K562 (cell line): ENCODE results near the gene CCDC174. TPM values are rescaled to one million over a fixed set of nuclear protein-coding genes. Genes with fewer than 3 reads are reported as not detected.

ENCODE experiments used
- ATAC-seq: fragments of 200-7000 bp; cut with Tn5 transposase; 3 replicates; pipeline ENCODE4 v1.9.1; 2020; ENCODE audit warnings: moderate library complexity
- BruUV-seq: library from RNA; stranded (reverse); fragments of 400-500 nt; replicated peaks from 2 replicates; lab custom pipeline; 2021; lab: Mats Ljungman, UMichigan
- CTCF ChIA-PET: fragments of 300-600 bp; formaldehyde crosslinking; extraction: SDS; loops from one replicate; lab custom pipeline; 2021; ENCODE audit warnings: low intra/inter-chr PET ratio; lab: Yijun Ruan, JAX
- POLR2A ChIA-PET: fragments of 300-600, 350-650 bp; sonication (Branson Sonifier 250); formaldehyde crosslinking; extraction: SDS; loops from one replicate; lab custom pipeline; 2021; ENCODE audit warnings: antibody characterized with exemption, inconsistent platforms; lab: Yijun Ruan, JAX
- DNase-seq, 4 experiments: peaks; one replicate each; pipeline versions ENCODE4 v3.0.0 to v3.0.0-alpha.2; 2011 to 2018; ENCODE audit warnings: low spot score in 3 of 4, mixed read lengths in 3 of 4; ENCODE audit errors: extremely low read depth in 1 of 4
- FAIRE-seq: peaks from 2 replicates; lab custom pipeline; 2011; peaks lifted over from hg19 to GRCh38; lab: Jason Lieb, UNC
- H2AFZ ChIP-seq: 2 replicates; pipeline ENCODE4 v1.6.0; 2011; ENCODE audit warnings: low read depth, low read length, control low read depth, inconsistent platforms
- H3K27ac ChIP-seq: fragments of 200-600 bp; 3 replicates; pipeline ENCODE4 v1.8.0; 2011; ENCODE audit warnings: low read depth, mild to moderate bottlenecking, control low read depth, inconsistent platforms, low read length, moderate library complexity, mixed read lengths; ENCODE audit errors: extremely low read depth
- H3K27me3 ChIP-seq, 2 experiments: fragments of 300-600 bp in 1 of 2; 2 replicates in 1 of 2; 3 replicates in 1 of 2; pipeline versions ENCODE4 v1.6.0 to v1.8.0; 2011; ENCODE audit warnings: inconsistent platforms in 2 of 2, low read length in 2 of 2, mild to moderate bottlenecking in 1 of 2, mixed read lengths in 1 of 2, moderate library complexity in 1 of 2; ENCODE audit not compliant: control insufficient read depth in 2 of 2, insufficient read depth in 2 of 2
- H3K36me3 ChIP-seq: fragments of 300-600 bp; 3 replicates; pipeline ENCODE4 v1.8.0; 2011; ENCODE audit warnings: mild to moderate bottlenecking, low read length, inconsistent platforms; ENCODE audit not compliant: control insufficient read depth, insufficient read depth
- H3K4me1 ChIP-seq, 2 experiments: fragments of 200-600 bp in 1 of 2; replicated peaks in 1 of 2; 2 replicates in 1 of 2; 3 replicates in 1 of 2; pipeline versions ENCODE4 v1.5.1 to v1.8.0; 2011; ENCODE audit warnings: inconsistent platforms in 2 of 2, low read length in 2 of 2, mild to moderate bottlenecking in 1 of 2, mixed read lengths in 1 of 2, moderate library complexity in 1 of 2; ENCODE audit not compliant: control insufficient read depth in 2 of 2, insufficient read depth in 2 of 2
- H3K4me2 ChIP-seq: 2 replicates; pipeline ENCODE4 v1.6.1; 2011; ENCODE audit warnings: low read length, control low read depth, inconsistent platforms, mixed read lengths; ENCODE audit not compliant: insufficient read depth
- H3K4me3 ChIP-seq: fragments of 200-600 bp; sonication (generic), shearing (Covaris generic); 2 replicates; pipeline ENCODE4 v1.5.1; 2016; ENCODE audit warnings: control low read depth, inconsistent platforms
- H3K79me2 ChIP-seq: fragments of 200-600 bp; 3 replicates; pipeline ENCODE4 v1.8.0; 2011; ENCODE audit warnings: low read length, inconsistent platforms; ENCODE audit not compliant: control insufficient read depth, insufficient read depth
- H3K9ac ChIP-seq, 2 experiments: 2 replicates each; pipeline versions ENCODE4 v1.6.0 to v1.6.1; 2011; ENCODE audit warnings: low read depth in 2 of 2, low read length in 2 of 2, control low read depth in 1 of 2, inconsistent platforms in 1 of 2, mild to moderate bottlenecking in 1 of 2, mixed read lengths in 1 of 2; ENCODE audit not compliant: insufficient read depth in 1 of 2
- H3K9me1 ChIP-seq: one replicate; pipeline ENCODE4 v1.6.0; 2011; ENCODE audit warnings: inconsistent platforms, mild to moderate bottlenecking, low read length, moderate library complexity; ENCODE audit not compliant: control insufficient read depth, insufficient read depth
- H3K9me3 ChIP-seq: replicated peaks from 2 replicates; pipeline ENCODE4 v1.5.1; 2011; ENCODE audit warnings: low read depth, low read length, inconsistent platforms; ENCODE audit not compliant: control insufficient read depth, insufficient read depth
- H4K20me1 ChIP-seq: replicated peaks from 2 replicates; pipeline ENCODE4 v1.6.1; 2011; ENCODE audit warnings: low read length, inconsistent platforms, mixed read lengths; ENCODE audit not compliant: control insufficient read depth, insufficient read depth
- HNRNPUL1 ChIP-seq: fragments of 200-400 bp; formaldehyde crosslinking; IDR thresholded peaks from 2 replicates; pipeline ENCODE4 v1.6.1; 2017; ENCODE audit warnings: low read length
- MAFG ChIP-seq: fragments of 450-650 bp; conservative IDR thresholded peaks from 2 replicates; pipeline ENCODE4 v1.6.1; 2016; ENCODE audit warnings: missing genetic modification characterization, missing compliant biosample characterization
- NR2C2 ChIP-seq, 2 experiments: fragments of 200-800 bp in 1 of 2; sonication (Bioruptor generic) in 1 of 2; sonication (generic) in 1 of 2; formaldehyde crosslinking in 1 of 2; IDR thresholded peaks; 2 replicates each; pipeline versions ENCODE4 v1.6.1 to v1.8.0; 2016 to 2022; ENCODE audit warnings: mild to moderate bottlenecking in 1 of 2, missing compliant biosample characterization in 1 of 2, missing genetic modification characterization in 1 of 2, missing genetic modification reagents in 1 of 2
- PYGO2 ChIP-seq: fragments of 450-650 bp; IDR thresholded peaks from 2 replicates; pipeline ENCODE4 v1.6.1; 2016; ENCODE audit warnings: mild to moderate bottlenecking, missing genetic modification characterization, moderate library complexity, missing compliant biosample characterization
- RFX7 ChIP-seq: fragments of 250-450 bp; sonication (Bioruptor Pico); IDR thresholded peaks from 2 replicates; pipeline ENCODE4 v1.5.1; 2021; ENCODE audit warnings: mild to moderate bottlenecking
- ZNF699 ChIP-seq: fragments of 250-450 bp; sonication (Bioruptor Pico); IDR thresholded peaks from 2 replicates; pipeline ENCODE4 v1.8.0; 2021; ENCODE audit warnings: mild to moderate bottlenecking, moderate library complexity; ENCODE audit not compliant: insufficient replicate concordance
- ZNF77 ChIP-seq: fragments of 250-450 bp; sonication (Bioruptor Pico); IDR thresholded peaks from 2 replicates; pipeline ENCODE4 v1.5.0; 2020
- WGBS: fragments of 100-300 bp; shearing (Covaris generic); methylation state at CpG from one replicate; pipeline ENCODE4 v1.1.6; 2016; ENCODE audit warnings: low coverage, mixed read lengths; ENCODE audit not compliant: insufficient coverage; ENCODE audit errors: missing lambda C conversion rate; 5-methylcytosine and 5-hydroxymethylcytosine counted together
- in situ Hi-C: fragments of 300-500 bp; cut with MboI; formaldehyde crosslinking; loops from 4 replicates; pipeline ENCODE4 v1.15.0; 2018; ENCODE audit warnings: inconsistent platforms, mixed read lengths
- intact Hi-C: fragments of 100-400 bp; cut with micrococcal nuclease; formaldehyde crosslinking; loops from 2 replicates; pipeline ENCODE4 v1.14.2; 2022
- polyA plus RNA-seq, 8 experiments: library from polyadenylated mRNA; depleted of rRNA in 4 of 8; stranded (reverse) in 5 of 8; unstranded in 3 of 8; fragments of >200 nt; fragmentation: Nextera tagmentation in 2 of 8; fragmentation: Illumina TruSeq in 1 of 8; extraction: Ambion mirVana in 2 of 8; extraction: Trizol in 1 of 8; gene quantifications; 2 replicates each; pipeline versions ENCODE4 v1.2.1 to v1.2.3, GENCODE V29; 2011 to 2014; ENCODE audit warnings: inconsistent platforms in 1 of 8, missing spikeins in 1 of 8
- total RNA-seq, 7 experiments: library from RNA; depleted of rRNA in 6 of 7; stranded (reverse); fragments of >200 nt in 6 of 7; fragmentation: Illumina TruSeq in 2 of 7; extraction: Trizol in 2 of 7; gene quantifications; 2 replicates each; pipeline versions ENCODE4 v1.2.1 to v1.2.3, GENCODE V29; 2011 to 2021; ENCODE audit warnings: low replicate concordance in 1 of 7
- TF ChIP-seq, protein P1 (sequence below): fragments of 450-650 bp; IDR thresholded peaks from 2 replicates; pipeline ENCODE4 v1.6.1; 2016; ENCODE audit warnings: low read depth, mild to moderate bottlenecking, moderate library complexity
- TF ChIP-seq, protein P2 (sequence below), 2 experiments: fragments of 450-650 bp; IDR thresholded peaks; 2 replicates each; pipeline ENCODE4 v1.6.1; 2016; ENCODE audit warnings: mild to moderate bottlenecking in 2 of 2, borderline replicate concordance in 1 of 2, low read depth in 1 of 2, moderate library complexity in 1 of 2

CCDC174 gene
- total and polyA plus RNA-seq, 9 of the 15 experiments (the other 6 are each of a cell fraction or from before 2014, with no cell fraction given), result 7.4 to 41.0 (median 28.5) TPM

GRCh38 chr3:14631101-14631497 lies 20.5 kb upstream of the CCDC174 start:
- ChIA-PET CTCF (interaction anchor here (0.7 kb wide), 1 partner anchor 77 kb away, joined by 4 read pairs; no protein-coding TSS in a partner anchor), POLR2A (no interaction called here)
- H3K36me3 ChIP-seq, result no peaks in the 10 kb centered on the region
- TF ChIP-seq HNRNPUL1 (no peak), ZNF77 (no peak), PYGO2 (tag) (no peak), RFX7 (no peak), MAFG (tag) (no peak), NR2C2 (CRISPR knock-in tag; IDR thresholded peaks at IDR 0.05) (no peak), NR2C2 (tag; IDR thresholded peaks at IDR 0.05) (no peak), ZNF699 (CRISPR knock-in tag) (no peak)
- TF ChIP-seq, protein P1, sequence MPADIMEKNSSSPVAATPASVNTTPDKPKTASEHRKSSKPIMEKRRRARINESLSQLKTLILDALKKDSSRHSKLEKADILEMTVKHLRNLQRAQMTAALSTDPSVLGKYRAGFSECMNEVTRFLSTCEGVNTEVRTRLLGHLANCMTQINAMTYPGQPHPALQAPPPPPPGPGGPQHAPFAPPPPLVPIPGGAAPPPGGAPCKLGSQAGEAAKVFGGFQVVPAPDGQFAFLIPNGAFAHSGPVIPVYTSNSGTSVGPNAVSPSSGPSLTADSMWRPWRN, result no peak
- TF ChIP-seq, protein P2, sequence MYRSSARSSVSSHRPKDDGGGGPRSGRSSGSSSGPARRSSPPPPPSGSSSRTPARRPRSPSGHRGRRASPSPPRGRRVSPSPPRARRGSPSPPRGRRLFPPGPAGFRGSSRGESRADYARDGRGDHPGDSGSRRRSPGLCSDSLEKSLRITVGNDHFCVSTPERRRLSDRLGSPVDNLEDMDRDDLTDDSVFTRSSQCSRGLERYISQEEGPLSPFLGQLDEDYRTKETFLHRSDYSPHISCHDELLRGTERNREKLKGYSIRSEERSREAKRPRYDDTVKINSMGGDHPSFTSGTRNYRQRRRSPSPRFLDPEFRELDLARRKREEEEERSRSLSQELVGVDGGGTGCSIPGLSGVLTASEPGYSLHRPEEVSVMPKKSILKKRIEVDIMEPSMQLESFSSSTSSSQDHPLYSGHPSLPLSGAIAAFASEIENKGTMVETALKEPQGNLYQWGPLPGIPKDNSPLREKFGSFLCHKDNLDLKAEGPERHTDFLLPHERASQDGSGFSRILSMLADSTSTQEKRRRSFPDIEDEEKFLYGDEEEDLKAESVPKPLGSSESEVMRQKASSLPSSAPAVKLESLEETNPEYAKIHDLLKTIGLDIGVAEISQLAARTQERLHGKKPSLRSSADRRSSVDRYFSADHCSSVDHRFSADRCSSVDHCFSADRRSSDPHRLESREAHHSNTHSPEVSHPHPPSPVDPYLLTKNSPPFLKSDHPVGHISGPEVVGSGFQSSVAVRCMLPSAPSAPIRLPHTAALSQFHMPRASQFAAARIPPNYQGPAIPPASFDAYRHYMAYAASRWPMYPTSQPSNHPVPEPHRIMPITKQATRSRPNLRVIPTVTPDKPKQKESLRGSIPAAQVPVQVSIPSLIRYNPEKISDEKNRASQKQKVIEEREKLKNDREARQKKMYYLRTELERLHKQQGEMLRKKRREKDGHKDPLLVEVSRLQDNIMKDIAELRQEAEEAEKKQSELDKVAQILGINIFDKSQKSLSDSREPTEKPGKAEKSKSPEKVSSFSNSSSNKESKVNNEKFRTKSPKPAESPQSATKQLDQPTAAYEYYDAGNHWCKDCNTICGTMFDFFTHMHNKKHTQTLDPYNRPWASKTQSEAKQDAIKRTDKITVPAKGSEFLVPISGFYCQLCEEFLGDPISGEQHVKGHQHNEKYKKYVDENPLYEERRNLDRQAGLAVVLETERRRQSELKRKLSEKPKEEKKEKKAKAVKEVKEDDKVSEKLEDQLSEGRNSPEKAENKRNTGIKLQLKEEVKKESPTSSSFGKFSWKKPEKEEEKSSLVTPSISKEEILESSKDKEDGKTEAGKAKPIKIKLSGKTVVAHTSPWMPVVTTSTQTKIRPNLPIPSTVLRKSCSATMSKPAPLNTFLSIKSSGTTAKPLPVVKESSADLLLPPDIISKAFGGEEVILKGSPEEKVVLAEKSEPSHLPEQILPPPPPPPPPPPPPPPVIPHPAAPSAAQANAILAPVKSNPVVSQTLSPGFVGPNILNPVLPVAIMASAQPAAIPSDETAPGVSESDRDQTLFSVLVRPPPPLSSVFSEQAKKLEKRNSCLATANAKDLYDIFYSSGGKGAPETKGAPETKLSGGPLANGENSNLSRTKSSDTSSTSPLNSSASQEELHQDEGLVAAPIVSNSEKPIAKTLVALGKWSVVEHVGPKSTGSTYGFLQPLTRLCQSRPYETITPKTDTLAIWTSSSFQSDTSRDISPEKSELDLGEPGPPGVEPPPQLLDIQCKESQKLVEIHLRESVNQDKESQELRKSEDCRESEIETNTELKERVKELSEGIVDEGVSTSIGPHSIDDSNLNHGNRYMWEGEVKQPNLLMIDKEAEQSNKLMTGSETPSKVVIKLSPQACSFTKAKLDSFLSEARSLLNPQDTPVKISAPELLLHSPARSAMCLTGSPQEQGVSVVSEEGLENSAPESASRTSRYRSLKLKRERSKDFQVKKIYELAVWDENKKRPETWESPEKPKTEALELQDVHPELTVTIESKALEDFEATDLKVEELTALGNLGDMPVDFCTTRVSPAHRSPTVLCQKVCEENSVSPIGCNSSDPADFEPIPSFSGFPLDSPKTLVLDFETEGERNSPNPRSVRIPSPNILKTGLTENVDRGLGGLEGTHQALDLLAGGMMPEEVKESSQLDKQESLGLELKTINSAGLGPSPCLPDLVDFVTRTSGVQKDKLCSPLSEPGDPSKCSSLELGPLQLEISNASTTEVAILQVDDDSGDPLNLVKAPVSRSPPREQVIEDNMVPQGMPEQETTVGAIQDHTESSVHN (IDR thresholded peaks at IDR 0.05; ENCODE audit: borderline replicate concordance in 1 of 2, low read depth in 1 of 2), result no peak

More at GRCh38 chr3:14631101-14631497, 20.5 kb upstream of the CCDC174 start:
- no peak overlapping the region for H2AFZ ChIP-seq
- peaks cover 17 to 49% of the 10 kb centered on the region in 2 experiments; a peak in 4 of 5 replicates for H3K27me3 ChIP-seq
- peaks cover 3 to 4% of the 10 kb centered on the region in 2 experiments; a peak in 2 of 5 replicates for H3K4me1 ChIP-seq
- intact Hi-C loops (no loop called here), in situ Hi-C loops (no loop called here)
- no peak overlapping the region for H3K4me3 ChIP-seq
- H3K9ac ChIP-seq, result no peak overlapping the region
- H4K20me1 ChIP-seq, result no peaks in the 10 kb centered on the region
- DNase-seq (no peak), ATAC-seq (no peak), FAIRE-seq (no peak)
- no TSS peak for BruUV-seq
- H3K27ac ChIP-seq, result no peak overlapping the region
- 0% methylated on average over 5 of the region's 5 CpGs for WGBS
- H3K9me1 ChIP-seq, result no peaks in the 10 kb centered on the region
- H3K9me3 ChIP-seq, result no peaks in the 10 kb centered on the region
- no peak overlapping the region for H3K4me2 ChIP-seq
- no peaks in the 10 kb centered on the region for H3K79me2 ChIP-seq
